HepG2 (cell line): ENCODE measurements around the gene TBC1D4. TPM values are rescaled to one million over a fixed set of nuclear protein-coding genes. Genes with fewer than 3 reads are reported as not detected.

Experiments
- ATAC-seq: fragments of 200-7000 bp; cut with Tn5 transposase; 3 replicates; pipeline ENCODE4 v1.9.1; 2020; ENCODE audit warnings: mild to moderate bottlenecking, moderate library complexity
- BruUV-seq: library from RNA; stranded (reverse); fragments of 400-500 nt; replicated peaks from 2 replicates; lab custom pipeline; 2021; lab: Mats Ljungman, UMichigan
- CTCF ChIA-PET: fragments of 300-600 bp; formaldehyde crosslinking; extraction: SDS; loops from one replicate; lab custom pipeline; 2021; ENCODE audit warnings: low total read pairs, inconsistent platforms, low intra/inter-chr PET ratio; lab: Yijun Ruan, JAX
- POLR2A ChIA-PET: fragments of 350-600 bp; sonication (Branson Sonifier 250); formaldehyde crosslinking; loops from one replicate; lab custom pipeline; 2020; ENCODE audit warnings: antibody characterized with exemption, inconsistent platforms; lab: Yijun Ruan, JAX
- DNase-seq: peaks from one replicate; pipeline ENCODE4 v3.0.0-alpha.2; 2015; ENCODE audit warnings: low spot score
- FAIRE-seq: peaks from 3 replicates; lab custom pipeline; 2011; peaks lifted over from hg19 to GRCh38; lab: Jason Lieb, UNC
- H2AFZ ChIP-seq: one replicate; pipeline ENCODE4 v1.6.1; 2011; ENCODE audit warnings: low read length, inconsistent platforms
- H3K27ac ChIP-seq: fragments of 300-600 bp; 3 replicates; pipeline ENCODE4 v1.8.0; 2011; ENCODE audit warnings: mixed run types, mild to moderate bottlenecking, mixed read lengths, low read length, inconsistent platforms; ENCODE audit not compliant: insufficient read depth; ENCODE audit errors: extremely low read length
- H3K27me3 ChIP-seq, 2 experiments: fragments of 200-600 bp in 1 of 2; 2 replicates in 1 of 2; 3 replicates in 1 of 2; pipeline versions ENCODE4 v1.6.0 to v1.8.0; 2011; ENCODE audit warnings: low read length in 2 of 2, mild to moderate bottlenecking in 2 of 2, moderate library complexity in 2 of 2, inconsistent platforms in 1 of 2; ENCODE audit not compliant: insufficient read depth in 2 of 2, control insufficient read depth in 1 of 2
- H3K36me3 ChIP-seq, 2 experiments: fragments of 200-600 bp in 1 of 2; replicated peaks in 1 of 2; 2 replicates in 1 of 2; 3 replicates in 1 of 2; pipeline versions ENCODE4 v1.5.1 to v1.8.0; 2011; ENCODE audit warnings: low read length in 2 of 2, inconsistent platforms in 1 of 2; ENCODE audit not compliant: insufficient read depth in 2 of 2, control insufficient read depth in 1 of 2
- H3K4me1 ChIP-seq: 2 replicates; pipeline ENCODE4 v1.5.1; 2012; ENCODE audit warnings: low read length, inconsistent platforms; ENCODE audit not compliant: insufficient read depth
- H3K4me2 ChIP-seq: 2 replicates; pipeline ENCODE4 v1.6.0; 2011; ENCODE audit warnings: low read depth, low read length, inconsistent platforms
- H3K4me3 ChIP-seq, 3 experiments: fragments of 200-600 bp in 1 of 3; sonication (generic), shearing (Covaris generic) in 1 of 3; replicated peaks in 1 of 3; 2 replicates each; pipeline ENCODE4 v1.5.1; 2011 to 2016; ENCODE audit warnings: low read length in 3 of 3, inconsistent platforms in 2 of 3, low read depth in 2 of 3, mild to moderate bottlenecking in 2 of 3, control low read depth in 1 of 3, mixed read lengths in 1 of 3; ENCODE audit not compliant: insufficient read depth in 1 of 3
- H3K79me2 ChIP-seq: one replicate; pipeline ENCODE4 v1.6.1; 2011; ENCODE audit warnings: low read length, inconsistent platforms; ENCODE audit not compliant: insufficient read depth
- H3K9ac ChIP-seq: 2 replicates; pipeline ENCODE4 v1.6.0; 2011; ENCODE audit warnings: mild to moderate bottlenecking, low read depth, low read length, inconsistent platforms; ENCODE audit not compliant: insufficient read depth
- H3K9me3 ChIP-seq: 2 replicates; pipeline ENCODE4 v1.5.1; 2012; ENCODE audit warnings: mild to moderate bottlenecking, low read length
- H4K20me1 ChIP-seq: 2 replicates; pipeline ENCODE4 v1.6.0; 2011; ENCODE audit warnings: inconsistent platforms, mild to moderate bottlenecking, low read length, moderate library complexity; ENCODE audit not compliant: insufficient read depth
- BRF2 ChIP-seq: sonication (generic); formaldehyde crosslinking; IDR thresholded peaks from 2 replicates; pipeline ENCODE4 v1.8.1; 2022; ENCODE audit warnings: mild to moderate bottlenecking, missing genetic modification reagents
- ELF4 ChIP-seq: sonication (generic); formaldehyde crosslinking; IDR thresholded peaks from 2 replicates; pipeline ENCODE4 v1.5.0; 2020; ENCODE audit warnings: missing genetic modification reagents, mild to moderate bottlenecking, moderate library complexity, borderline replicate concordance
- FOXP1 ChIP-seq, 2 experiments: fragments of 450-650 bp in 1 of 2; IDR thresholded peaks; 2 replicates each; pipeline ENCODE4 v1.6.1; 2017 to 2018; ENCODE audit warnings: antibody characterized with exemption in 1 of 2
- NFE2 ChIP-seq: sonication (generic); formaldehyde crosslinking; IDR thresholded peaks from 2 replicates; pipeline ENCODE4 v1.4.0; 2020; ENCODE audit warnings: missing genetic modification reagents
- TEAD3 ChIP-seq: optimal IDR thresholded peaks from 2 replicates; pipeline ENCODE3; 2016; ENCODE audit warnings: borderline replicate concordance
- ZGPAT ChIP-seq: IDR thresholded peaks from 2 replicates; pipeline ENCODE4 v1.6.1; 2016; ENCODE audit warnings: mild to moderate bottlenecking
- ZNF331 ChIP-seq: sonication (generic); formaldehyde crosslinking; IDR thresholded peaks from 2 replicates; pipeline ENCODE4 v1.4.0; 2020; ENCODE audit warnings: missing genetic modification reagents
- WGBS: methylation state at CpG from one replicate; pipeline ENCODE4 v1.1.6; 2017; ENCODE audit warnings: low lambda C conversion rate; 5-methylcytosine and 5-hydroxymethylcytosine counted together
- in situ Hi-C: cut with HindIII; loops from 2 replicates; pipeline ENCODE4 v1.10.0; 2017; ENCODE audit warnings: low pct_unique_long_range_greater_than_20kb; ENCODE audit not compliant: extremely low pct_ligation_motif_present
- intact Hi-C: fragments of 100-400 bp; cut with micrococcal nuclease; formaldehyde crosslinking; loops from one replicate; pipeline ENCODE4 v1.10.0; 2022; ENCODE audit not compliant: unreplicated experiment
- polyA plus RNA-seq, 8 experiments: library from polyadenylated mRNA; depleted of rRNA in 3 of 8; stranded (reverse) in 7 of 8; unstranded in 1 of 8; fragments of >200 nt; fragmentation: Illumina TruSeq in 4 of 8; extraction: Trizol in 4 of 8; gene quantifications; 2 replicates each; pipeline versions ENCODE4 v1.2.1 to v1.2.3, GENCODE V29; 2011 to 2016; ENCODE audit warnings: low read depth in 4 of 8, missing spikeins in 1 of 8, mixed read lengths in 1 of 8; ENCODE audit not compliant: insufficient read depth in 1 of 8
- total RNA-seq, 5 experiments: library from RNA; depleted of rRNA; stranded (reverse); fragments of >200 nt; fragmentation: Illumina TruSeq; extraction: Trizol; gene quantifications; 2 replicates each; pipeline ENCODE4 v1.2.3, GENCODE V29; 2016; ENCODE audit warnings: low read depth in 1 of 5

The TBC1D4 gene
- total and polyA plus RNA-seq, 2 of the 13 experiments (the other 11 are each of a cell fraction or from before 2014, with no cell fraction given), result 35.9 to 64.4 TPM

DNA sequence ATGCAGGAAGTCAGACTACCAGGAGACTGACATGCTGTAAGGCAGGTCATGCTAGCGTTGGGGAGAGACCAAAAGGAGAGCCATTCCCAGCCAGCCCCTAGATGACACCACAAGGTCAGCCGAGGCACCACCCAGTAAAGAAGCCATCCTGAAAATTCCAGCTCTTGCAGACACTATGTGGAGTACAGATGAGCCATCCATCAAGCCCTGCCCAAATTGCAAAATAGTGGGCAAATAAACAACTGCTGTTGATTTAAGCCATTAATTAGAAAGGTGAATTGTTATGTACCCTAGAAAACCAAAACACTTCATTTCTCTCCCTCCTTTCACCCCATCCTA lies 82.1 kb downstream of the TBC1D4 start:
- no TSS peak for BruUV-seq
- WGBS, result 80% methylated on average over 1 of the region's 2 CpGs
- Histone ChIP-seq H3K9ac (no peak overlapping the region), H3K4me1 (peaks cover 78% of the 10 kb centered on the region), H2AFZ (no peak overlapping the region), H3K79me2 (peaks cover 96% of the 10 kb centered on the region), H4K20me1 (peaks cover 17% of the 10 kb centered on the region), H3K4me3 (no peak overlapping the region), H3K36me3 (no peaks in the 10 kb centered on the region), H3K27me3 (no peaks in the 10 kb centered on the region), H3K4me2 (no peak overlapping the region), H3K27ac (no peak overlapping the region), H3K9me3 (0 out of 2 replicates have a peak, but pooled peaks cover 4% of the 10 kb centered on the region)
- TF ChIP-seq ZNF331 (0 out of 2 replicates have a peak, but pooled peaks have one; percentile 15), TEAD3 (CRISPR knock-in tag) (peak; percentile 8), NFE2 (no peak), BRF2 (no peak), FOXP1 (IDR thresholded peaks at IDR 0.05) (no peak), FOXP1 (CRISPR knock-in tag; IDR thresholded peaks at IDR 0.05) (peak; percentile 32; the same call in 1 of the 2 replicates), ZGPAT (CRISPR knock-in tag) (no peak; the same call in 1 of the 2 replicates), ELF4 (CRISPR knock-in tag) (no peak)
- in situ Hi-C loops (no loop called here), intact Hi-C loops (loop anchor here (5.0 kb wide), 2 partner anchors 42 to 82 kb away; partner anchors contain the start of gene TBC1D4)
- ChIA-PET CTCF (no interaction called here), POLR2A (interaction anchor here (1.6 kb wide), 1 partner anchor 60 kb away, joined by 5 read pairs; no protein-coding TSS in a partner anchor)
- no peak for FAIRE-seq
- DNase-seq, result no peak
- peak; percentile 34; the same call in 1 of the 3 replicates for ATAC-seq
